GM18508 (cell line): ENCODE data around the gene SNX11.

Experiments
- ATAC-seq: cut with Tn5 transposase; IDR thresholded peaks from one replicate; pipeline ENCODE4 v1.9.1; 2021; ENCODE audit warnings: moderate number of reproducible peaks; ENCODE audit not compliant: insufficient read depth, unreplicated experiment

SNX11 gene

DNA sequence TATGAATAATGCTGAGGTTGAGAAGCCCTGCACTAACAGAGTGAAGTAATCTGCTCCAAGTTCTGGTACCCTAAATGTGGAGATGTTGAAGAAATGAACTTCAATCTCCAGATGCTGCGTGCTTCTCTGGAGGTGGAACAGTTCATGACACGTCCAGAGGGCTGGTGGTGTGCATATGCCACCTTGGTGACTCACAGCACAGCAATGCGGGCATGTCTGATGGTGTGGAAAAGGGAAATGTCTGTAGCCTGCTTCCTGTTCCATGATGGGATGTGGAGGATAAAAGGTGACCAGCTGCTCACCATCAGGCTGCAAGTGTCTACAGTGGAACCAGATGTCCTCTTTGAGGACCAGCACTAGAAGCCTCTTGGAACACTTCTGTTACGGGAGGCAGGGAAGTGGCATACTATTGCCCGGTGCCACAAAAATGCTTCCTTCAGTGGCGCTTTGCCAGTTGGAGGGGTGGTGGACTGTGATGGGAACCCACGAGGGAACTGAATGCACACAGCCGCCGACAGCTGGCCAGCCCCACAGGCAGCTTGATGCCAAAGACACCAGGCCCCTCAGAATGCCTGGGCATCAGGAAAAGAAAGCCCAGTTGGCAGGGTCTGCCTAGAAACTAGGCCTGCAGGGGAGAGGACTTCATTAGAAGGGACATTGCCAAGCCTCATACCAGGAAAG is 19.9 kb downstream of the SNX11 start:
- ATAC-seq, result no peak

GRCh38 chr17:48128400-48128799 is 20.8 kb downstream of the SNX11 start:
- no peak for ATAC-seq

GRCh38 chr17:48129981-48130380 is 22.4 kb downstream of the SNX11 start:
- ATAC-seq, result no peak

DNA sequence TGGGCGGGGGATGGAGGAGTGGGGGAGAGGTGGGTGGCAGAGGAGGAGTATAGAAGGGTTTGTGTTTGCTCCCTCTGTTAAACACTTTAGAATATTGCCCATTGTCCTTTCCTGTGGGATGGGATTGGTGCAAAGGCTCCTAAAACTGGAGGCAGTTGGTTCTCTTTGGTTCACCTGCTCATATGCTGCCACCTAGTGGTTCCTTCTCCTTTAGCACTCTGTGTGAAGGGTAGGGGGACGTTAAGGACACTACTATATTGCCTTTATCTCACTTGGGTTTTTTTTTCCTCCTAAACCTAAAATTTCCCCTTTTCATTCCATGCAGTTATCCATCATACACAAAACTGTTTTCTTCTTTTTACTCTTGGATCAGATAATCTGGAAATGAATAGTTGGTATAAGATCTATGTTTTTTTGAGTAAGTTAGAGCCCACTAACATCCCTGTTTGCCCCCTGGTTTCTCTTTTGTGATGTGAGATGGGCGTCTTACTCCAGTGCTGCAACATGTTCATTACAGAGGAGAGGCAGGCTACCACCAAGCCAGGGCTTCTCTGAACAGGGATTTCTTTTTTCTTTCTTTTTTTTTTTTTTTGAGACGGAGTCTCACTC is 23.8 kb downstream of the SNX11 start:
- no peak for ATAC-seq

GRCh38 chr17:48132385-48132784 is 24.8 kb downstream of the SNX11 start:
- no peak for ATAC-seq

DNA sequence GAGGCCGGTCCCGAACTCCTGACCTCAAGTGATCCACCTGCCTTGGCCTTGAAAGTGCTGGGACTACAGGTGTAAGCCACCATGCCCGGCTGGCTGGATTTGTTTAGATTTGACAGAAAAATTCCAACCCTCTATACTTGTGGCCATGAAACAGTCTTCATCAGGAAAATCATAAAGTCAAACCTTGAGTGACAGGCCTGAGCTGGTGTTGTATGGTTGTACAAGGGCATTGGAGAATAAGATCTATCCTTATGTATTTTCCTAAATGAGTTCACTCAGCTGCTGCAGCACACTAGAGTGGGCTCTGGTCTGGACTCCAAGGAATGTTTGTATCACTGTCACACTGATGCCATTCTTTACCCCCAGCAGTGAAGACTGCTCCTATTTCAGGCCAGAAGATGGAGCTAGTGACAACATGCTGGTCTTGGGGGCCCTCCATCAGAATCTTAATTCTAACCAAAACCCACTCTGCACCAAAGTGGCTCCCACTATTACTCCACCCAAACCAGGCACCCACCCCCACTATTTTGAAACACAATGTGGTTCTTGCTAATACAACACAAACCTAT is 27.4 kb downstream of the SNX11 start:
- no peak for ATAC-seq

GRCh38 chr17:48137656-48138055 is 30.1 kb downstream of the SNX11 start:
- ATAC-seq, result no peak

DNA sequence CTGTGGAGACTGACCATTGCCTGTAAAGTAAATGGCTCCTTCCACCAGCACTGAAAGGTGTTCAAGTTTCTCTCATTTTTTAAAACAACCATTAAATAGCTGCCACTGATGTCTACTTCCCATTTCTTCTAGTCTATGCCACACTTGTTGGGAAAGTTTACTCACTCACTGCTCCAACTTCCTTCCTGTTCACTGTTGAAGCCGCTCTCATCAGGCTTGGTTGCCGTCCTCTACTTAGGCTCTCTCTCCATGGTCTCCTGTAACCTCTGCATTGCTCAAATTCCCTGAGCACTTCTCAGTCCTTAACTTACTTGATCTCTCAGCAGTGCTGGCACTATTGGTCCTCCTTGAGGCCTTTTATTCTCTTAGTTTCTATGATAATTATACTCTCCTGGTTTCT is 32.4 kb downstream of the SNX11 start:
- ATAC-seq, result no peak

- ATAC-seq, result no peak
Measured at GRCh38 chr17:48143629-48144028, 36.1 kb downstream of the SNX11 start.

GRCh38 chr17:48144231-48144630 is 36.7 kb downstream of the SNX11 start:
- no peak for ATAC-seq

DNA sequence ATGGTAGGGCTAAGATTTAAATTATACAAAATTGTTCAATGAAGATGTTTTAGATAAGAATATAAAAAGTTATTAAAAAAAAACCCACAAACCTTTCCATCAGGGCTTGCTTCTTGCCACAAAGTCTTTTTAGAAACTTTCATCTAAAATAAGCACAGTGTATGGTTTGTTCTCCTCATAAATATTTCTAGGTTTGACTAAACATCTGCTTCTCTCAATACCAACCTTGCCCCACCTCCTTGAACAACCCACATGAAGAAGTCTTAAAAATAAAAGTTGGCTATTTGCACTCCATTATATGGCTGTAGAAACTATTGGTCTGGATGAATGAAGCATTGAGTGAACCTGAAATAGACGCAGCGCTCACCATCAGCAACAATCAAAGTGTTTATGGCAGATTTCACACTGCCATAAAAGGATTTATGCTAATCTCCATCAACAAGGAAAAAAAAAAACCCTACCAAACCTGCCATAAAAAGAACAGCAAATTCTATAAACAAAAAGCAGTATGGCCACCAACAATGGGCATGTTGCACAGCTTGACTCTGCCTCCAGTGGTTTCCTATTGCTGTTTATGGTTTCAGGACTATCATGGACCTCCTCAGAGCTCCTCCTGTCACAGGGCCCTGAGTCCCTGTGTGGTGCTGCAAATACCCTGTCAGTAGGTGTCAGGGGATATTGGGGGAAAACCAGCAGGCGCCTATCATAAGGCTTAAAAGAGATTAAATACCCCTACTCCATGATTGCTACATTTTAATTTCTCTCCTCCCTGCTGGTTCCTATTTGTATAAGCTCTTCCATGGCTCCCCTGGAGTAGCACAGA is 37.6 kb downstream of the SNX11 start:
- ATAC-seq, result no peak

DNA sequence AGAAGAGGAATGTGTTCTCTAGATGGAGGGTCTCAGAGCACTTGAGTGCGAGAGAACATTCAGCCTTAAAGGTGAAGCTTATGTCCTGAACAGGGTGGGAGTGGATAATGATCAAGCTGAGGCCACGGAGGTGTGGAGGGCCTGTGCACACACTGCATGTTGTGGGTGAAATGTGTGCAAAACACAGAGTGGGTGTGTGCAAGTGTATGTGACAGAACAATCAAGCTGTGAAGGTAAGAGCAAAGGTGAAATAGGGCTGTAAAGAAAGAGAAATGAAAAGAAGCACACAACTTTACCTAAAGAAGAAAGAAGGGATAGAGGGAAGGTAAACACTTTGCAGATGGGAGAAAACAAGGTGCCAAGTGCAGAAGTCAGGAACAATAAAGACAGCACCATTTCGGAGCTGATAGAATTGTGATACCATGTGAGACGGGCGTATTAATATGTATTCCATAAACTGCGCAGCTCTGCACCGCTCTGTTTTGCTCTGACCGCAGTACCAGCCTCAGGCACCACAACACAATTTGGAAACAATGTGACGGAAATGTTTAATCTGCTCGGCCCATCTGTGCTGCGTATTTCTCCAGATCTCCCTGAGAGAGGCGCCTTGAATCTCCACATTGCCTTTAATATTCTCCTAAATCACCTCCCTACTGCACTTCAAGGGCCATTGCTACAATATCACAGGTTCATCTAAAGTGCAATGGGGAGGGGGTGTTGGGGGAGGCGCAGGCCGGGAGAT is 40.6 kb downstream of the SNX11 start:
- ATAC-seq, result no peak

GRCh38 chr17:48148854-48149786 is 41.6 kb downstream of the SNX11 start:
- ATAC-seq, result no peak

- ATAC-seq, result no peak
Measured at GRCh38 chr17:48149787-48150463, 42.4 kb downstream of the SNX11 start.

DNA sequence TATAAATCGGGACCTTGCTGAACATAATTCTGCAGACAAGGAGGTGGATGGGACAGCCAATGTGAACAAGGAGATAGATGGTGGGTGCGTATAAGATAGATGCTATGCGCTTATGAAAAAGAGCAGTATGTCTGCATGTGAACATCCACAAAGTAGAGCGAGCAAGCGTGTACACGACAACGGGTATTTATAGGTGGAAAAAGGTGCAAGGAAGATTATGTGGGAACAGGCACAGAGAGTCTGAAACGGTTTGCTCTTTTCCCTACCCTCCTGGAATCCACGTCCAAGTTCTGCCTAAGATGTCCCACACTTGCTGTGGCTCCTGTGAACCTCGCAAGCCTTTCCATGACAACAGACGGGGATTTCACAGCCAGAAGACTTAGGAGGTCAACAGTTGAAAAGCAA is 43.0 kb downstream of the SNX11 start:
- ATAC-seq, result no peak

- ATAC-seq, result no peak
Measured at GRCh38 chr17:48151220-48151619, 43.7 kb downstream of the SNX11 start.

DNA sequence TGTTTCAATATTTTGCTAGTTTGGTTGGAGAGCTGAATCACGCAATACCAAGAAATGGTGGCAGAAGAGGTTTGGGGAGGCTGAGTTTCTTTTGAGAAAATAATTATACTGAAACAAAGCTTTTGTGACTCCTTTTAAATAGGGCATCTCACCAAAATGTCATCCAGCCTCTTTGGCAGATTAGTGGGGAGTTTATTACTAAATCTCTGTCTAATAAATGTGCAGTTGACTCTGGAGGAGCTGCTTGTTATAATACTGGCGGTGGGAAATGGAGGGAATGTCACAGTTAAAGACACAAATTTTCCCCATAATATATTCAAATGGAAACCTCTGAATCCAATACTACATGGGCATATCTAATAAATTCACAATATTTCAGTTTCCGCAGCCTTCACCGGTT is 44.7 kb downstream of the SNX11 start:
- no peak for ATAC-seq

DNA sequence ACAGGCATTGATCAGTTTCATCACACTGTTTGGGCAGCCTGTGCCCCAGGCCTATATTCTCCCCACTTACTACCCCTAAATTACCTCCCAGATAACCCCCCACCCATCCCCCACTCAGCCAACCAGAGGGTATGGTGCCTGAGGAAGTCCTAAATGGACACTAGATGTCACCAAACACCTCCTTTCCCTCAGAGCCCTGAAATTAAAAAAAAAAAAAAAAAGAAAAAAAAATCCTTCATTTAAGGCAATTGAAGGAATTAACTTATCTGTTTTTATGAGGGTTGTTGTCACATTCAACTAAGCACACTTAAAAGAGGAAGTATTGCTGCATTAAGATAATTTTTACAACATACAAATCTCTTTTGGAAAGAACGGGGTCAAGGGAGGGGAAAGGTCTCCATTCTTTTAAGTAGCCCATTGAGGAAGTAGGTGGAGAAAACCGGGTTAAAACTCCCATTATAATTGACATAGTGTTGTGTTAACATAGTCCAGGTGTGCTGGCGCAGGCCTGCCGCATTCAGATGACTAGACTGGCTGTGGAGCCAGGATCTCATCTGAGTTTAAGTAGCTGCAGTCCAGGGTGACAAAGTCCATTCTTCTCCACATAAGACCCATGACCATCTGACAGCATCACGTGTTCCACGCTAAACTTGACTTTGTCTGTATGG is 46.3 kb downstream of the SNX11 start:
- ATAC-seq, result no peak
